ENCODE data around the gene MSL3B.
"Not testable (repeated sequence)": the region's sequence is repeated elsewhere in the genome, so short reads cannot be mapped to it uniquely, and the experiment has no call there.

MSL3B gene

GRCh38 chr2:233901884-233902283 lies 33.7 kb upstream of the MSL3B start:
- ATAC-seq, result no peak
- no peak for TF ChIP-seq BACH2 (CRISPR knock-in tag; IDR thresholded peaks at IDR 0.05; ENCODE audit: borderline replicate concordance)
- no peak for TF ChIP-seq ARNTL (CRISPR knock-in tag; IDR thresholded peaks at IDR 0.05; ENCODE audit: borderline replicate concordance, low read depth)
- TF ChIP-seq ZC3H10 (CRISPR knock-in tag; IDR thresholded peaks at IDR 0.05), result no peak
- TF ChIP-seq CSDC2 (CRISPR knock-in tag; IDR thresholded peaks at IDR 0.05), result no peak
- no peak for TF ChIP-seq ZNF565 (CRISPR knock-in tag; conservative IDR thresholded peaks at IDR 0.05; ENCODE audit: low read depth)

- TF ChIP-seq ISL1 (CRISPR knock-in tag; IDR thresholded peaks at IDR 0.05) (no peak), BACH2 (CRISPR knock-in tag; IDR thresholded peaks at IDR 0.05; ENCODE audit: borderline replicate concordance) (no peak), TSHZ2 (CRISPR knock-in tag; IDR thresholded peaks at IDR 0.05) (no peak), CSDC2 (CRISPR knock-in tag; IDR thresholded peaks at IDR 0.05) (no peak)
- no peak for ATAC-seq
Observed at GRCh38 chr2:233901367-233901766, 33.2 kb upstream of the MSL3B start.

GRCh38 chr2:233896253-233896652 lies 28.1 kb upstream of the MSL3B start:
- ATAC-seq, result not testable (repeated sequence)

- ATAC-seq, result no peak
- TF ChIP-seq SNAI2 (CRISPR knock-in tag; IDR thresholded peaks at IDR 0.05) (no peak), ZNF70 (CRISPR knock-in tag; IDR thresholded peaks at IDR 0.05) (no peak), ZFP30 (CRISPR knock-in tag; IDR thresholded peaks at IDR 0.05) (no peak), CSDC2 (CRISPR knock-in tag; IDR thresholded peaks at IDR 0.05) (no peak), POU6F1 (CRISPR knock-in tag; IDR thresholded peaks at IDR 0.05; ENCODE audit: borderline replicate concordance, low read depth) (no peak), TCF4 (CRISPR knock-in tag; IDR thresholded peaks at IDR 0.05; ENCODE audit: borderline replicate concordance) (no peak), ISL1 (CRISPR knock-in tag; IDR thresholded peaks at IDR 0.05) (no peak), CREB5 (CRISPR knock-in tag; IDR thresholded peaks at IDR 0.05; ENCODE audit: low read depth) (no peak), GLIS3 (CRISPR knock-in tag; IDR thresholded peaks at IDR 0.05) (no peak), BACH2 (CRISPR knock-in tag; IDR thresholded peaks at IDR 0.05; ENCODE audit: borderline replicate concordance) (no peak), OSR1 (CRISPR knock-in tag; IDR thresholded peaks at IDR 0.05) (no peak), ZFP3 (CRISPR knock-in tag; IDR thresholded peaks at IDR 0.05) (no peak), RARB (CRISPR knock-in tag; IDR thresholded peaks at IDR 0.05) (no peak), TOX (CRISPR knock-in tag; IDR thresholded peaks at IDR 0.05; ENCODE audit: borderline replicate concordance) (no peak), PATZ1 (CRISPR knock-in tag; IDR thresholded peaks at IDR 0.05; ENCODE audit: borderline replicate concordance) (no peak), ZC3H10 (CRISPR knock-in tag; IDR thresholded peaks at IDR 0.05) (no peak), ESRRG (CRISPR knock-in tag; IDR thresholded peaks at IDR 0.05) (no peak), ARNTL (CRISPR knock-in tag; IDR thresholded peaks at IDR 0.05; ENCODE audit: borderline replicate concordance, low read depth) (no peak), PPARA (CRISPR knock-in tag; IDR thresholded peaks at IDR 0.05; ENCODE audit: borderline replicate concordance) (no peak), TSHZ2 (CRISPR knock-in tag; IDR thresholded peaks at IDR 0.05) (no peak)
Observed at GRCh38 chr2:233892793-233893192, 24.6 kb upstream of the MSL3B start.

Data from SK-N-SH treated with all-trans-retinoic acid at 6 μM for 48 hours (cell line).